Neural progenitor cell (in vitro differentiated cells): Measurements from ENCODE around the gene TEX12. TPM values are rescaled to one million over a fixed set of nuclear protein-coding genes. Genes with fewer than 3 reads are reported as not detected.
A peak's percentile ranks its signal among the peaks of the same experiment; 100 is the strongest.

Source experiments
- DNase-seq: peaks from one replicate; pipeline ENCODE4 v3.0.0-alpha.2; 2016; ENCODE audit warnings: low spot score
- H2AFZ ChIP-seq: fragments of 200-600 bp; sonication (generic); replicated peaks from 2 replicates; pipeline ENCODE4 v1.6.1; 2016; ENCODE audit warnings: antibody characterized with exemption
- H3F3A ChIP-seq: fragments of 200-600 bp; sonication (generic); 2 replicates; pipeline ENCODE4 v1.6.1; 2016; ENCODE audit warnings: antibody characterized with exemption, low read depth
- H3K27ac ChIP-seq: fragments of 200-600 bp; sonication (generic); 2 replicates; pipeline ENCODE4 v1.5.1; 2016; ENCODE audit warnings: mild to moderate bottlenecking
- H3K27me3 ChIP-seq: fragments of 200-600 bp; sonication (generic); 2 replicates; pipeline ENCODE4 v1.6.1; 2016; ENCODE audit warnings: mild to moderate bottlenecking, moderate library complexity
- H3K36me3 ChIP-seq: fragments of 200-600 bp; sonication (generic); 2 replicates; pipeline ENCODE4 v1.5.1; 2016
- H3K4me1 ChIP-seq: fragments of 200-600 bp; sonication (generic); 2 replicates; pipeline ENCODE4 v1.6.1; 2016; ENCODE audit warnings: mixed run types
- H3K4me2 ChIP-seq: fragments of 200-600 bp; sonication (generic); 2 replicates; pipeline ENCODE4 v1.6.1; 2016
- H3K4me3 ChIP-seq: fragments of 200-600 bp; sonication (generic); 2 replicates; pipeline ENCODE4 v1.5.1; 2016
- H3K79me2 ChIP-seq: fragments of 200-600 bp; sonication (generic); 2 replicates; pipeline ENCODE4 v1.6.1; 2016; ENCODE audit warnings: low read depth
- H3K9ac ChIP-seq: fragments of 200-600 bp; sonication (generic); 2 replicates; pipeline ENCODE4 v1.6.1; 2016
- H3K9me3 ChIP-seq: fragments of 200-600 bp; sonication (generic); 2 replicates; pipeline ENCODE4 v1.5.1; 2016; ENCODE audit warnings: low read depth
- H4K20me1 ChIP-seq: fragments of 200-600 bp; sonication (generic); 2 replicates; pipeline ENCODE4 v1.6.1; 2016; ENCODE audit warnings: low read depth
- H3K27ac Mint-ChIP-seq: 3 replicates; pipeline ENCODE4 v1.8.0; 2021; ENCODE audit warnings: mixed read lengths
- H3K27me3 Mint-ChIP-seq: 2 replicates; pipeline ENCODE4 v1.8.0; 2022; ENCODE audit warnings: low read depth, mild to moderate bottlenecking, inconsistent platforms, moderate library complexity, mixed read lengths; ENCODE audit not compliant: insufficient read depth
- H3K36me3 Mint-ChIP-seq: 3 replicates; pipeline ENCODE4 v1.8.0; 2021; ENCODE audit warnings: mixed read lengths
- H3K4me1 Mint-ChIP-seq: 3 replicates; pipeline ENCODE4 v1.8.0; 2021; ENCODE audit warnings: mixed read lengths
- H3K4me3 Mint-ChIP-seq: 3 replicates; pipeline ENCODE4 v1.8.0; 2021; ENCODE audit warnings: mild to moderate bottlenecking, moderate library complexity, mixed read lengths
- H3K9me3 Mint-ChIP-seq: 3 replicates; pipeline ENCODE4 v1.8.0; 2020; ENCODE audit warnings: mixed read lengths
- EZH2 ChIP-seq: fragments of 200-600 bp; sonication (generic); IDR thresholded peaks from 2 replicates; pipeline ENCODE4 v1.6.1; 2017; ENCODE audit warnings: antibody characterized with exemption, mild to moderate bottlenecking, moderate library complexity
- EZH2phosphoT487 ChIP-seq: fragments of 200-600 bp; sonication (generic); IDR thresholded peaks from 2 replicates; pipeline ENCODE4 v1.6.1; 2017; ENCODE audit warnings: antibody characterized with exemption
- total RNA-seq: library from RNA; depleted of rRNA; stranded (reverse); fragments of >200 nt; gene quantifications from 2 replicates; pipeline ENCODE4 v1.2.3, GENCODE V29; 2015; ENCODE audit warnings: low replicate concordance
- TF ChIP-seq, protein P1 (sequence below): fragments of 200-600 bp; sonication (generic); IDR thresholded peaks from 2 replicates; pipeline ENCODE4 v1.5.1; 2017; ENCODE audit warnings: antibody characterized with exemption, mild to moderate bottlenecking

The TEX12 gene, protein sequence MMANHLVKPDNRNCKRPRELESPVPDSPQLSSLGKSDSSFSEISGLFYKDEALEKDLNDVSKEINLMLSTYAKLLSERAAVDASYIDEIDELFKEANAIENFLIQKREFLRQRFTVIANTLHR
- 0.15 and 0.51 TPM in 2 replicates for total RNA-seq

DNA sequence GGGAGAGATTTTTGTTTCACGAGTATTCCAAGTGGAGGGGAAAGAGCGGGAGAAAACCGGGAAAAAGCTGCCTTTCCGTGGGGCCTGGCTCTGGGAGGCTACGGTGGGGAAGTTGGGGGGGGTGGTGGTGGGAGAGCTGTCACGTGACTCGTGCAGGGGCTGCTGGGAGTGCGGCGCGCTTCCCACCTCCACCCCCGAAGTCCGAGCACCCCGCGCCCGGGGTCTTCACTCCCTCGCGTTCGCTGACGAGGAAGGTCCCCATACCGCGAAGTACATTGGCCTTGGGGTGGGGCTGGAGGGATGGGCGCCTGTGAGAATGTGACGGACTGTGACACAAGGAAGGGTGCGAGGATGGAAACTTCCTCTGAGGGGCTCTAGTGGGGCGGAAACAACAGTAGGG is at the start of gene TEX12:
Gene TEX12 (plus strand): TSS at position 228 of the 400 bp plus-strand sequence. CDS start 1,897 bp downstream, outside the sequence.
- TF ChIP-seq, protein P1, sequence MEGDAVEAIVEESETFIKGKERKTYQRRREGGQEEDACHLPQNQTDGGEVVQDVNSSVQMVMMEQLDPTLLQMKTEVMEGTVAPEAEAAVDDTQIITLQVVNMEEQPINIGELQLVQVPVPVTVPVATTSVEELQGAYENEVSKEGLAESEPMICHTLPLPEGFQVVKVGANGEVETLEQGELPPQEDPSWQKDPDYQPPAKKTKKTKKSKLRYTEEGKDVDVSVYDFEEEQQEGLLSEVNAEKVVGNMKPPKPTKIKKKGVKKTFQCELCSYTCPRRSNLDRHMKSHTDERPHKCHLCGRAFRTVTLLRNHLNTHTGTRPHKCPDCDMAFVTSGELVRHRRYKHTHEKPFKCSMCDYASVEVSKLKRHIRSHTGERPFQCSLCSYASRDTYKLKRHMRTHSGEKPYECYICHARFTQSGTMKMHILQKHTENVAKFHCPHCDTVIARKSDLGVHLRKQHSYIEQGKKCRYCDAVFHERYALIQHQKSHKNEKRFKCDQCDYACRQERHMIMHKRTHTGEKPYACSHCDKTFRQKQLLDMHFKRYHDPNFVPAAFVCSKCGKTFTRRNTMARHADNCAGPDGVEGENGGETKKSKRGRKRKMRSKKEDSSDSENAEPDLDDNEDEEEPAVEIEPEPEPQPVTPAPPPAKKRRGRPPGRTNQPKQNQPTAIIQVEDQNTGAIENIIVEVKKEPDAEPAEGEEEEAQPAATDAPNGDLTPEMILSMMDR = no peak
- TF ChIP-seq EZH2phosphoT487 (no peak), EZH2 (no peak)
- H3K4me1 Mint-ChIP-seq = no peaks in the 10 kb centered on the region
- no peaks in the 10 kb centered on the region for H3K9me3 Mint-ChIP-seq
- H3K4me3 ChIP-seq = no peak within 1 kb of the TSS
- H3K27ac Mint-ChIP-seq = no peak within 1 kb of the TSS
- DNase-seq = no peak
- H4K20me1 ChIP-seq = no peaks in the 10 kb centered on the region
- no peaks in the 10 kb centered on the region for H3K27me3 ChIP-seq
- H3K4me1 ChIP-seq = peaks cover 6% of the 10 kb centered on the region
- no peaks in the 10 kb centered on the region for H3K27me3 Mint-ChIP-seq
- no peaks in the 10 kb centered on the region for H3K79me2 ChIP-seq
- peak within 1 kb of the TSS; percentile 32 for H2AFZ ChIP-seq
- H3K36me3 Mint-ChIP-seq = no peaks in the 10 kb centered on the region
- H3K27ac ChIP-seq = no peak within 1 kb of the TSS
- no peaks in the 10 kb centered on the region for H3K36me3 ChIP-seq
- H3K4me3 Mint-ChIP-seq = no peak within 1 kb of the TSS
- H3K9me3 ChIP-seq = no peaks in the 10 kb centered on the region
- no peaks in the 10 kb centered on the region for H3F3A ChIP-seq
- no peak within 1 kb of the TSS for H3K4me2 ChIP-seq
- no peak within 1 kb of the TSS for H3K9ac ChIP-seq

DNA sequence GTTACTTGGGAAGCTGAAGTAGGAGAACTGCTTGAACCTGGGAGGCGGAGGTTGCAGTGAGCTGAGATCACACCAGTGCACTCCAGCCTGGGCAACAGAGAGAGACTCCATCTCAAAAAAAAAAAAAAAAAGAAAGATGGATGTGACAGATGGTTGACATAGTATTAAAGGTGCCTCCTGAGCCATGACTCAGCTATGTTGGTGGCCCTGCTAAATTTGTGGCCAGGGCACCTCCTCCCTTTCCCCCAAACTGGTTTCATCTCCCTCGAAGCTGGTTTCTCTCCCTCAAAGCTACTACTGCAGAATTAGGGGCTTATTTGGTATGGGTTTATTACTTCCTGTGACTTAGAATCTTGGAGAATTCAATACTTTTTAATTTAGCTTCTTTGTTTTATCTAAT is 49.0 kb upstream of the TEX12 start:
- no peak overlapping the region for H2AFZ ChIP-seq
- no peaks in the 10 kb centered on the region for H3K9me3 ChIP-seq
- H3K27ac Mint-ChIP-seq = no peak overlapping the region
- no peak for TF ChIP-seq EZH2phosphoT487
- no peak for TF ChIP-seq EZH2
- TF ChIP-seq, protein P1 = no peak
- no peak overlapping the region for H3K4me3 ChIP-seq
- H3K36me3 ChIP-seq = no peaks in the 10 kb centered on the region
- H3F3A ChIP-seq = no peaks in the 10 kb centered on the region
- no peaks in the 10 kb centered on the region for H3K27me3 ChIP-seq
- H4K20me1 ChIP-seq = no peaks in the 10 kb centered on the region
- no peak overlapping the region for H3K4me2 ChIP-seq
- H3K9me3 Mint-ChIP-seq = no peaks in the 10 kb centered on the region
- H3K4me1 ChIP-seq = no peaks in the 10 kb centered on the region
- H3K9ac ChIP-seq = no peak overlapping the region
- no peaks in the 10 kb centered on the region for H3K79me2 ChIP-seq
- H3K4me3 Mint-ChIP-seq = no peak overlapping the region
- no peak overlapping the region for H3K27ac ChIP-seq
- H3K36me3 Mint-ChIP-seq = no peaks in the 10 kb centered on the region
- H3K27me3 Mint-ChIP-seq = no peaks in the 10 kb centered on the region
- DNase-seq = no peak
- H3K4me1 Mint-ChIP-seq = no peaks in the 10 kb centered on the region

DNA sequence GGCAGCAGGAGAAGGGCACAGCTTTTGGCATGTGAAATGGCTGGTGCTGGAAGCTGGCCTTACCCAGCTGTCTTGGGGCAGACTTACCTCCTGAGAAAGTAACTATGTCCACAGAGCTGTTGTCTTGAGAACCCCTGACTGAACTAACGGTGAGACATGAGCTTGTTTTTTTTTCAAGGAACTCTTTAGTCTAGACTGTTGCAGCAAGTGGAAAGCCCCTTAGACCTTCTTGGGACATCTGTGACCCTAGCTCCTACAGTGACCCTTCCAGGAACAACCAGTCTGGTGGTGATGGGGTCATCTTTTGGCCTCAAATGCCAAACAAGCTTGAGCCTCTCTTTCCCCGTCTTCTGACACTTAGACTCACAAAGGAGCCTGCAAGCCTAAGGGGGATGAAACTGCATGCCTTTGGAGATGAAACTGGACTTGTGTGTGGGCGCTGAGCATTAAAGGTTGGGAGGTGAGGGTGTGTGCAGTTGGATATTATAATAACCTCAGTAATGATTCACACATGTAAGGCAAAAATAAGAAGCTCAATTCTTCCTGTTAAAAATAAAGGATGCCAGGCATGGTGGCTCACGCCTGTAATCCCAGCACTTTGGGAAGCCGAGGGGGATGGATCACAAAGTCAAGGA is 45.1 kb upstream of the TEX12 start:
- H3K27me3 Mint-ChIP-seq = no peaks in the 10 kb centered on the region

More for the DNA sequence above, 45.1 kb upstream of the TEX12 start:
- no peaks in the 10 kb centered on the region for H3K9me3 ChIP-seq
- H3F3A ChIP-seq = no peaks in the 10 kb centered on the region
- Mint-ChIP-seq H3K4me1 (no peaks in the 10 kb centered on the region), H3K27ac (no peak overlapping the region), H3K9me3 (no peaks in the 10 kb centered on the region), H3K36me3 (no peaks in the 10 kb centered on the region), H3K4me3 (no peak overlapping the region)
- no peaks in the 10 kb centered on the region for H3K27me3 ChIP-seq
- H3K4me3 ChIP-seq = no peak overlapping the region
- H3K27ac ChIP-seq = no peak overlapping the region
- H3K4me1 ChIP-seq = no peaks in the 10 kb centered on the region
- TF ChIP-seq EZH2 = no peak
- TF ChIP-seq EZH2phosphoT487 = no peak
- TF ChIP-seq, protein P1 = no peak
- H4K20me1 ChIP-seq = no peaks in the 10 kb centered on the region
- H3K36me3 ChIP-seq = no peaks in the 10 kb centered on the region
- H3K4me2 ChIP-seq = no peak overlapping the region
- no peak overlapping the region for H2AFZ ChIP-seq
- H3K79me2 ChIP-seq = no peaks in the 10 kb centered on the region
- no peak overlapping the region for H3K9ac ChIP-seq
- DNase-seq = no peak
